B cell (primary cell): ENCODE results near the gene PCDHB10. TPM values are rescaled to one million over a fixed set of nuclear protein-coding genes. Genes with fewer than 3 reads are reported as not detected.
A peak's percentile ranks its signal among the peaks of the same experiment; 100 is the strongest.
"Not testable (repeated sequence)": the region's sequence is repeated elsewhere in the genome, so short reads cannot be mapped to it uniquely, and the experiment has no call there.

Source experiments
- ATAC-seq: fragments of 200-7000 bp; cut with Tn5 transposase; one replicate; pipeline ENCODE4 v1.10.0; 2021; ENCODE audit warnings: low read depth, mild to moderate bottlenecking, moderate number of reproducible peaks, moderate library complexity
- CTCF ChIA-PET: fragments of 350-600 bp; sonication (Branson Sonifier 250); formaldehyde crosslinking; loops from one replicate; lab custom pipeline; 2021; ENCODE audit warnings: antibody characterized with exemption, inconsistent platforms; lab: Charles Lee
- POLR2A ChIA-PET: fragments of 350-600 bp; sonication (Branson Sonifier 250); formaldehyde crosslinking; loops from one replicate; lab custom pipeline; 2021; ENCODE audit warnings: antibody characterized with exemption; lab: Charles Lee
- DNase-seq: peaks from one replicate; pipeline ENCODE4 v3.0.0; 2013
- H2AFZ ChIP-seq: 2 replicates; pipeline ENCODE4 v1.6.1; 2012; ENCODE audit warnings: mild to moderate bottlenecking, low read depth, low read length; ENCODE audit not compliant: insufficient read depth, poor library complexity, severe bottlenecking
- H3K27ac ChIP-seq, 2 donors: 1 replicate in 1 of 2; 2 replicates in 1 of 2; pipeline ENCODE4 v1.5.1; 2012 to 2013; ENCODE audit warnings: low read length in 2 of 2, mild to moderate bottlenecking in 2 of 2, moderate library complexity in 1 of 2
- H3K27me3 ChIP-seq, 4 experiments: fragments of 200-600 bp in 1 of 4; sonication (generic) in 1 of 4; replicated peaks in 1 of 4; 1 replicate in 2 of 4; 2 replicates in 2 of 4; pipeline versions ENCODE4 v1.6.1 to v1.7.0; 2013 to 2016; ENCODE audit warnings: low read length in 3 of 4, mild to moderate bottlenecking in 2 of 4, mixed read lengths in 1 of 4, moderate library complexity in 1 of 4; ENCODE audit not compliant: insufficient read depth in 4 of 4, control insufficient read depth in 3 of 4; ENCODE audit errors: control extremely low read depth in 1 of 4
- H3K36me3 ChIP-seq, 2 experiments: replicated peaks in 1 of 2; 1 replicate in 1 of 2; 2 replicates in 1 of 2; pipeline versions ENCODE4 v1.6.1 to v1.7.1; 2013; ENCODE audit warnings: low read length in 1 of 2; ENCODE audit not compliant: insufficient read depth in 2 of 2, control insufficient read depth in 1 of 2; ENCODE audit errors: control extremely low read depth in 1 of 2, extremely low read depth in 1 of 2
- H3K4me1 ChIP-seq, 2 donors: fragments of 200-600 bp in 1 of 2; sonication (generic) in 1 of 2; 1 replicate in 1 of 2; 2 replicates in 1 of 2; pipeline versions ENCODE4 v1.5.1 to v1.6.1; 2013 to 2017; ENCODE audit warnings: low read length in 2 of 2; ENCODE audit not compliant: control insufficient read depth in 2 of 2, insufficient read depth in 2 of 2
- H3K4me2 ChIP-seq: replicated peaks from 2 replicates; pipeline ENCODE3; 2012; ENCODE audit warnings: mild to moderate bottlenecking, low read depth, low read length; ENCODE audit not compliant: poor library complexity, severe bottlenecking
- H3K4me3 ChIP-seq, 5 experiments: fragments of 200-600 bp in 1 of 5; sonication (generic) in 1 of 5; 1 replicate in 3 of 5; 2 replicates in 2 of 5; pipeline versions ENCODE4 v1.5.1 to v1.7.0; 2011 to 2016; ENCODE audit warnings: low read length in 4 of 5, mild to moderate bottlenecking in 4 of 5, low read depth in 2 of 5, control low read depth in 1 of 5, moderate library complexity in 1 of 5; ENCODE audit not compliant: insufficient read depth in 1 of 5; ENCODE audit errors: control extremely low read depth in 1 of 5, extremely low read depth in 1 of 5
- H3K79me2 ChIP-seq: fragments of 200-600 bp; sonication (generic); one replicate; pipeline ENCODE4 v1.6.0; 2016; ENCODE audit warnings: low read length; ENCODE audit not compliant: control insufficient read depth, insufficient read depth
- H3K9ac ChIP-seq: fragments of 200-600 bp; sonication (generic); 2 replicates; pipeline ENCODE4 v1.6.1; 2017; ENCODE audit warnings: mild to moderate bottlenecking, low read length, moderate library complexity
- H3K9me3 ChIP-seq, 3 donors: one replicate each; pipeline versions ENCODE4 v1.6.1 to v1.7.1; 2013; ENCODE audit warnings: low read length in 2 of 3; ENCODE audit not compliant: control insufficient read depth in 2 of 3, insufficient read depth in 1 of 3; ENCODE audit errors: control extremely low read depth in 1 of 3
- H4K20me1 ChIP-seq: 2 replicates; pipeline ENCODE4 v1.6.0; 2012; ENCODE audit warnings: mild to moderate bottlenecking, low read length; ENCODE audit not compliant: insufficient read depth, control insufficient read depth, poor library complexity, severe bottlenecking
- H3K27ac Mint-ChIP-seq: one replicate; pipeline ENCODE4 v1.8.0; 2021; ENCODE audit warnings: mixed read lengths
- H3K27me3 Mint-ChIP-seq: one replicate; pipeline ENCODE4 v1.8.0; 2021; ENCODE audit warnings: mixed read lengths
- H3K4me1 Mint-ChIP-seq: one replicate; pipeline ENCODE4 v1.8.0; 2021; ENCODE audit warnings: mixed read lengths
- H3K4me3 Mint-ChIP-seq: one replicate; pipeline ENCODE4 v1.8.0; 2021; ENCODE audit warnings: mixed read lengths
- H3K9me3 Mint-ChIP-seq: one replicate; pipeline ENCODE4 v1.8.0; 2022; ENCODE audit warnings: mixed read lengths; ENCODE audit not compliant: insufficient read depth
- CTCF ChIP-seq: fragments of 200-600 bp; IDR thresholded peaks from one replicate; pipeline ENCODE4 v1.8.0; 2022; ENCODE audit warnings: antibody characterized with exemption, mild to moderate bottlenecking
- EZH2 ChIP-seq: IDR thresholded peaks from 2 replicates; pipeline ENCODE4 v1.6.1; 2012; ENCODE audit warnings: borderline replicate concordance, low read depth, mild to moderate bottlenecking, moderate library complexity, low read length; ENCODE audit not compliant: insufficient read depth, poor library complexity, severe bottlenecking
- WGBS: methylation state at CpG from one replicate; pipeline ENCODE4 v1.1.5; 2013; ENCODE audit warnings: missing lambda C conversion rate; ENCODE audit not compliant: insufficient coverage; 5-methylcytosine and 5-hydroxymethylcytosine counted together
- intact Hi-C: fragments of 100-400 bp; cut with micrococcal nuclease; formaldehyde crosslinking; loops from one replicate; pipeline ENCODE4 v1.10.0; 2022
- polyA plus RNA-seq: library from polyadenylated mRNA; depleted of rRNA; stranded (reverse); fragments of >200 nt; gene quantifications from 2 replicates; pipeline ENCODE4 v1.2.3, GENCODE V29; 2012
- total RNA-seq, 2 donors: library from RNA; stranded (reverse); fragments of 120-200 nt in 1 of 2; gene quantifications; 1 replicate in 1 of 2; 2 replicates in 1 of 2; pipeline versions ENCODE4 v1.2.3 to v1.2.4, GENCODE V29; 2013 to 2022

Gene PCDHB10
- total and polyA plus RNA-seq, 2 donors (not counting 1 experiment from before 2014, with no cell fraction given), result not detected

GRCh38 chr5:141199359-141200235 lies 7.4 kb downstream of the PCDHB10 start, which contains the start of gene PCDHB11:
Gene PCDHB11 (plus strand): TSS chr5:141199627. CDS start chr5:141199775, 148 bp downstream.
- Histone ChIP-seq H2AFZ (peak within 1 kb of the TSS; percentile 16), H3K9me3 (peaks cover 4 to 27% (median 16%) of the 10 kb centered on the region in 3 donors), H3K36me3 (no peaks in the 10 kb centered on the region), H3K4me2 (no peak within 1 kb of the TSS), H4K20me1 (no peaks in the 10 kb centered on the region), H3K9ac (no peak within 1 kb of the TSS), H3K79me2 (no peaks in the 10 kb centered on the region), H3K4me3 (no peak within 1 kb of the TSS), H3K4me1 (no peaks in the 10 kb centered on the region), H3K27me3 (peaks cover 0 to 8% (median 0%) of the 10 kb centered on the region in 4 experiments), H3K27ac (no peak within 1 kb of the TSS)
- Mint-ChIP-seq H3K4me3 (no peak within 1 kb of the TSS), H3K27me3 (peaks cover 6% of the 10 kb centered on the region), H3K4me1 (no peaks in the 10 kb centered on the region), H3K9me3 (peaks cover 6% of the 10 kb centered on the region), H3K27ac (no peak within 1 kb of the TSS)
- ATAC-seq, result no peak
- TF ChIP-seq CTCF (no peak), EZH2 (no peak)
- DNase-seq, result no peak
- ChIA-PET POLR2A (no interaction called here), CTCF (interaction anchor here (0.8 to 1.4 kb wide), 2 partner anchors 358 to 364 kb away, joined by 3 to 5 read pairs; no protein-coding TSS in a partner anchor)
- intact Hi-C loops, result no loop called here
- whole genome bisulfite sequencing, result 47% methylated on average over 15 of the region's 21 CpGs

GRCh38 chr5:141201126-141201525 lies 9.0 kb downstream of the PCDHB10 start:
- WGBS, result 38% methylated on average over 8 of the region's 38 CpGs
- H3K27me3 ChIP-seq, H3K27ac Mint-ChIP-seq, H3K4me3 Mint-ChIP-seq, H2AFZ ChIP-seq, H3K4me1 ChIP-seq, H3K27ac ChIP-seq, POLR2A ChIA-PET, H4K20me1 ChIP-seq, ATAC-seq, H3K79me2 ChIP-seq, H3K4me2 ChIP-seq, CTCF ChIA-PET, H3K9ac ChIP-seq, H3K4me3 ChIP-seq, H3K27me3 Mint-ChIP-seq, H3K9me3 Mint-ChIP-seq, DNase-seq, intact Hi-C loops, H3K36me3 ChIP-seq, H3K4me1 Mint-ChIP-seq: not testable (repeated sequence)
- H3K9me3 ChIP-seq, result peaks cover 4 to 25% (median 15%) of the 10 kb centered on the region in 3 donors

DNA sequence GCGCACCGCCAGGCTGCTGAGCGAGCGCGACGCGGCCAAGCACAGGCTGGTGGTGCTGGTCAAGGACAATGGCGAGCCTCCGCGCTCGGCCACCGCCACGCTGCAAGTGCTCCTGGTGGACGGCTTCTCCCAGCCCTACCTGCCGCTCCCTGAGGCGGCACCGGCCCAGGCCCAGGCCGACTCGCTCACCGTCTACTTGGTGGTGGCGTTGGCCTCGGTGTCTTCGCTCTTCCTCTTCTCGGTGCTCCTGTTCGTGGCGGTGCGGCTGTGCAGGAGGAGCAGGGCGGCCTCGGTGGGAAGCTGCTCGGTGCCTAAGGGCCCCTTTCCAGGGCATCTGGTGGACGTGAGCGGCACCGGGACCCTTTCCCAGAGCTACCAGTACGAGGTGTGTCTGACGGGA lies 9.5 kb downstream of the PCDHB10 start:
- H2AFZ ChIP-seq, H3K4me3 ChIP-seq, POLR2A ChIA-PET, H3K27ac Mint-ChIP-seq, ATAC-seq, intact Hi-C loops, H3K79me2 ChIP-seq, H3K27me3 Mint-ChIP-seq, H3K27me3 ChIP-seq, H3K36me3 ChIP-seq, DNase-seq, H4K20me1 ChIP-seq, H3K4me3 Mint-ChIP-seq, H3K9ac ChIP-seq, H3K27ac ChIP-seq, H3K4me1 Mint-ChIP-seq, H3K4me1 ChIP-seq, CTCF ChIA-PET, H3K9me3 Mint-ChIP-seq, H3K4me2 ChIP-seq: not testable (repeated sequence)
- 53% methylated on average over 28 of the region's 35 CpGs for WGBS
- H3K9me3 ChIP-seq, result peaks cover 4 to 25% (median 12%) of the 10 kb centered on the region in 3 donors
